ENCODE measurements around the gene LUZP1. TPM values are rescaled to one million over a fixed set of nuclear protein-coding genes. Genes with fewer than 3 reads are reported as not detected.

Gene LUZP1
- total and polyA plus RNA-seq, 4 donors, result 2.6 to 9.3 (median 5.1) TPM

DNA sequence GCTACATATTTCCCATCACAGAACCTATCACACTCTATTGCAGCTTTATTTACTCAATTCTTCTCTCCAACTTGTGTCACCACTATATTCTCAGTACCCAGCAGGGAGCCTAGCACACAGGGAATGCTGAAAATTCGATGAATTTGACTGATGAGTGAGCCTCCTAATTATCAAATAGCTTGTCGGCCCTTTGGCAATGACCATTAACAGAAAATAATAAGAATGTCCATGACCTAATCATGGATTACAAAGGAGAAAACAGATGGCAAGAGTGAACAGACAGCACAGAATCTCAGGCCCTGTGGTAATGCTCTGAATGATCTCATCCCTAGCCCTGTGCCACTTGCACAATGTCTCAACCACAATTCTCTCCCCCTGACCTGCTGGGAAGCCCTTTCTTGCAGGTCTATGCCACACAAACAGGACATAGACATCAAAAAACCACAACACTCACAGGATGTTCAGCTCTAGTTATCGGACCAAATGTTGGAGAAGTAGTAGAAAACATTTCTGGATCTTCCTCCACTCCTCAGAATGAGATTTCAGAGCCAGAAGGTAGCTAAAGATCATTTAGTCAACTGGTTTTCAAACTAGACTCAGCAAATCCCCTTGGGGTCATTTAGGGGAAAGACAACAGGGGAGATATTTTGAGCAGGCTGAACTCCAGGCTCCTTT, 68.4 kb downstream of the LUZP1 start:
- TF ChIP-seq, protein P1, sequence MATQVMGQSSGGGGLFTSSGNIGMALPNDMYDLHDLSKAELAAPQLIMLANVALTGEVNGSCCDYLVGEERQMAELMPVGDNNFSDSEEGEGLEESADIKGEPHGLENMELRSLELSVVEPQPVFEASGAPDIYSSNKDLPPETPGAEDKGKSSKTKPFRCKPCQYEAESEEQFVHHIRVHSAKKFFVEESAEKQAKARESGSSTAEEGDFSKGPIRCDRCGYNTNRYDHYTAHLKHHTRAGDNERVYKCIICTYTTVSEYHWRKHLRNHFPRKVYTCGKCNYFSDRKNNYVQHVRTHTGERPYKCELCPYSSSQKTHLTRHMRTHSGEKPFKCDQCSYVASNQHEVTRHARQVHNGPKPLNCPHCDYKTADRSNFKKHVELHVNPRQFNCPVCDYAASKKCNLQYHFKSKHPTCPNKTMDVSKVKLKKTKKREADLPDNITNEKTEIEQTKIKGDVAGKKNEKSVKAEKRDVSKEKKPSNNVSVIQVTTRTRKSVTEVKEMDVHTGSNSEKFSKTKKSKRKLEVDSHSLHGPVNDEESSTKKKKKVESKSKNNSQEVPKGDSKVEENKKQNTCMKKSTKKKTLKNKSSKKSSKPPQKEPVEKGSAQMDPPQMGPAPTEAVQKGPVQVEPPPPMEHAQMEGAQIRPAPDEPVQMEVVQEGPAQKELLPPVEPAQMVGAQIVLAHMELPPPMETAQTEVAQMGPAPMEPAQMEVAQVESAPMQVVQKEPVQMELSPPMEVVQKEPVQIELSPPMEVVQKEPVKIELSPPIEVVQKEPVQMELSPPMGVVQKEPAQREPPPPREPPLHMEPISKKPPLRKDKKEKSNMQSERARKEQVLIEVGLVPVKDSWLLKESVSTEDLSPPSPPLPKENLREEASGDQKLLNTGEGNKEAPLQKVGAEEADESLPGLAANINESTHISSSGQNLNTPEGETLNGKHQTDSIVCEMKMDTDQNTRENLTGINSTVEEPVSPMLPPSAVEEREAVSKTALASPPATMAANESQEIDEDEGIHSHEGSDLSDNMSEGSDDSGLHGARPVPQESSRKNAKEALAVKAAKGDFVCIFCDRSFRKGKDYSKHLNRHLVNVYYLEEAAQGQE (IDR thresholded peaks at IDR 0.05), result no peak
- TF ChIP-seq JUND (IDR thresholded peaks at IDR 0.05) (no peak), TAF1 (conservative IDR thresholded peaks at IDR 0.05) (no peak), SP1 (IDR thresholded peaks at IDR 0.05) (no peak), HNF4G (IDR thresholded peaks at IDR 0.05) (no peak), FOXA1 (IDR thresholded peaks at IDR 0.05) (no peak), RAD21 (IDR thresholded peaks at IDR 0.05) (no peak), YY1 (IDR thresholded peaks at IDR 0.05) (no peak), FOXA2 (IDR thresholded peaks at IDR 0.05) (no peak), EGR1 (IDR thresholded peaks at IDR 0.05; ENCODE audit: low read depth in 2 of 2) (no peak), HNF4A (conservative IDR thresholded peaks at IDR 0.05) (no peak)
- TF ChIP-seq, protein P2, sequence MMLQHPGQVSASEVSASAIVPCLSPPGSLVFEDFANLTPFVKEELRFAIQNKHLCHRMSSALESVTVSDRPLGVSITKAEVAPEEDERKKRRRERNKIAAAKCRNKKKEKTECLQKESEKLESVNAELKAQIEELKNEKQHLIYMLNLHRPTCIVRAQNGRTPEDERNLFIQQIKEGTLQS (IDR thresholded peaks at IDR 0.05), result no peak
- TF ChIP-seq, protein P3, sequence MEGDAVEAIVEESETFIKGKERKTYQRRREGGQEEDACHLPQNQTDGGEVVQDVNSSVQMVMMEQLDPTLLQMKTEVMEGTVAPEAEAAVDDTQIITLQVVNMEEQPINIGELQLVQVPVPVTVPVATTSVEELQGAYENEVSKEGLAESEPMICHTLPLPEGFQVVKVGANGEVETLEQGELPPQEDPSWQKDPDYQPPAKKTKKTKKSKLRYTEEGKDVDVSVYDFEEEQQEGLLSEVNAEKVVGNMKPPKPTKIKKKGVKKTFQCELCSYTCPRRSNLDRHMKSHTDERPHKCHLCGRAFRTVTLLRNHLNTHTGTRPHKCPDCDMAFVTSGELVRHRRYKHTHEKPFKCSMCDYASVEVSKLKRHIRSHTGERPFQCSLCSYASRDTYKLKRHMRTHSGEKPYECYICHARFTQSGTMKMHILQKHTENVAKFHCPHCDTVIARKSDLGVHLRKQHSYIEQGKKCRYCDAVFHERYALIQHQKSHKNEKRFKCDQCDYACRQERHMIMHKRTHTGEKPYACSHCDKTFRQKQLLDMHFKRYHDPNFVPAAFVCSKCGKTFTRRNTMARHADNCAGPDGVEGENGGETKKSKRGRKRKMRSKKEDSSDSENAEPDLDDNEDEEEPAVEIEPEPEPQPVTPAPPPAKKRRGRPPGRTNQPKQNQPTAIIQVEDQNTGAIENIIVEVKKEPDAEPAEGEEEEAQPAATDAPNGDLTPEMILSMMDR (IDR thresholded peaks at IDR 0.05; ENCODE audit: low read depth, low read length, missing input control), result no peak
- H3K36me3 ChIP-seq (ENCODE audit: control insufficient read depth in 4 of 4, insufficient read depth in 3 of 4, low read depth in 1 of 4, low read length in 3 of 4), result no peaks in the 10 kb centered on the region
- H3K27me3 ChIP-seq (ENCODE audit: control insufficient read depth in 4 of 4, insufficient read depth in 4 of 4, low read length in 3 of 4), result no peaks in the 10 kb centered on the region
- no peak for DNase-seq (ENCODE audit: low spot score)
- no peak overlapping the region for H3K9ac ChIP-seq (ENCODE audit: low read depth in 1 of 2, low read length in 2 of 2)
- H3K4me3 ChIP-seq (ENCODE audit: low read depth in 1 of 3, low read length in 3 of 3), result no peak overlapping the region
- peaks cover 0 to 9% (median 5%) of the 10 kb centered on the region in 4 donors for H3K4me1 ChIP-seq (ENCODE audit: control insufficient read depth in 4 of 4, insufficient read depth in 4 of 4, low read length in 3 of 4)
- WGBS, result 70% methylated on average over 3 of the region's 3 CpGs
- no peaks in the 10 kb centered on the region for H3K9me3 ChIP-seq (ENCODE audit: control insufficient read depth in 4 of 4, low read length in 3 of 4)
- H3K27ac ChIP-seq (ENCODE audit: low read depth in 1 of 2, low read length in 2 of 2), result no peak overlapping the region

DNA sequence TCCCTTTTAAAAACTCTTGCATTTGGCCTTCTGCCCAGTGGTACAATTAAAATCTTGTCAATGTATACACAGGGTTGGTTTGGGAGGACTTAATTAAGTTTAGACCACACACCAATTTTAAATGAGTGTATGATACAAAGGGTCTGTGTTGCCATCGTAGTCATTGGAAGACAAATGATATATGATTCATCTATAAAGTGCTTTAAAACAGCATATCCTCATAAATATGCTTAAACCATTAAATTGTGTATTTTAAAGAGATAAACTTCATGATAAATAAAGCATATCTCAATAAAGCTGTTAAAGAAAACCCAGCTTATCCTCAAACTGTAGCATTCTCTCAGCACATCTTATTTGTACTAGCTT, 69.5 kb downstream of the LUZP1 start:
- WGBS, result 94% methylated on average over 1 of the region's 1 CpG
- TF ChIP-seq RAD21 (IDR thresholded peaks at IDR 0.05), result no peak
- no peak for TF ChIP-seq FOXA1 (IDR thresholded peaks at IDR 0.05)
- no peak for TF ChIP-seq YY1 (IDR thresholded peaks at IDR 0.05)
- no peak for TF ChIP-seq HNF4G (IDR thresholded peaks at IDR 0.05)
- TF ChIP-seq EGR1 (IDR thresholded peaks at IDR 0.05; ENCODE audit: low read depth in 2 of 2), result no peak
- TF ChIP-seq JUND (IDR thresholded peaks at IDR 0.05), result no peak
- no peak for TF ChIP-seq GABPA (IDR thresholded peaks at IDR 0.05 in 1 of 2, conservative IDR thresholded peaks at IDR 0.05 in 1 of 2)
- TF ChIP-seq, protein P4, sequence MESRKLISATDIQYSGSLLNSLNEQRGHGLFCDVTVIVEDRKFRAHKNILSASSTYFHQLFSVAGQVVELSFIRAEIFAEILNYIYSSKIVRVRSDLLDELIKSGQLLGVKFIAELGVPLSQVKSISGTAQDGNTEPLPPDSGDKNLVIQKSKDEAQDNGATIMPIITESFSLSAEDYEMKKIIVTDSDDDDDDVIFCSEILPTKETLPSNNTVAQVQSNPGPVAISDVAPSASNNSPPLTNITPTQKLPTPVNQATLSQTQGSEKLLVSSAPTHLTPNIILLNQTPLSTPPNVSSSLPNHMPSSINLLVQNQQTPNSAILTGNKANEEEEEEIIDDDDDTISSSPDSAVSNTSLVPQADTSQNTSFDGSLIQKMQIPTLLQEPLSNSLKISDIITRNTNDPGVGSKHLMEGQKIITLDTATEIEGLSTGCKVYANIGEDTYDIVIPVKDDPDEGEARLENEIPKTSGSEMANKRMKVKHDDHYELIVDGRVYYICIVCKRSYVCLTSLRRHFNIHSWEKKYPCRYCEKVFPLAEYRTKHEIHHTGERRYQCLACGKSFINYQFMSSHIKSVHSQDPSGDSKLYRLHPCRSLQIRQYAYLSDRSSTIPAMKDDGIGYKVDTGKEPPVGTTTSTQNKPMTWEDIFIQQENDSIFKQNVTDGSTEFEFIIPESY (IDR thresholded peaks at IDR 0.05), result no peak
- TF ChIP-seq, protein P1 (IDR thresholded peaks at IDR 0.05), result no peak
- TF ChIP-seq RXRA (IDR thresholded peaks at IDR 0.05), result no peak
- H3K9ac ChIP-seq (ENCODE audit: low read depth in 1 of 2, low read length in 2 of 2), result no peak overlapping the region
- H3K9me3 ChIP-seq (ENCODE audit: control insufficient read depth in 4 of 4, low read length in 3 of 4), result no peaks in the 10 kb centered on the region
- H3K4me1 ChIP-seq (ENCODE audit: control insufficient read depth in 4 of 4, insufficient read depth in 4 of 4, low read length in 3 of 4), result peaks cover 0 to 9% (median 5%) of the 10 kb centered on the region in 4 donors
- H3K27ac ChIP-seq (ENCODE audit: low read depth in 1 of 2, low read length in 2 of 2), result no peak overlapping the region
- no peaks in the 10 kb centered on the region for H3K36me3 ChIP-seq (ENCODE audit: control insufficient read depth in 4 of 4, insufficient read depth in 3 of 4, low read depth in 1 of 4, low read length in 3 of 4)
- H3K4me3 ChIP-seq (ENCODE audit: low read depth in 1 of 3, low read length in 3 of 3), result no peak overlapping the region
- no peaks in the 10 kb centered on the region for H3K27me3 ChIP-seq (ENCODE audit: control insufficient read depth in 4 of 4, insufficient read depth in 4 of 4, low read length in 3 of 4)
- no peak for DNase-seq (ENCODE audit: low spot score)

All from liver (tissue), 9 donors.